HUES48 (cell line): ENCODE results near the gene SMURF2.
"Not testable (repeated sequence)": the region's sequence is repeated elsewhere in the genome, so short reads cannot be mapped to it uniquely, and the experiment has no call there.

ENCODE experiments used
- H3K27ac ChIP-seq: one replicate; pipeline ENCODE4 v1.7.0; 2013; ENCODE audit warnings: low read depth, low read length, inconsistent platforms
- H3K27me3 ChIP-seq: 2 replicates; pipeline ENCODE4 v1.6.1; 2013; ENCODE audit warnings: mild to moderate bottlenecking, low read length; ENCODE audit not compliant: control insufficient read depth, insufficient read depth
- H3K36me3 ChIP-seq: 2 replicates; pipeline ENCODE4 v1.6.1; 2013; ENCODE audit warnings: low read length; ENCODE audit not compliant: control insufficient read depth, insufficient read depth
- H3K4me1 ChIP-seq: 2 replicates; pipeline ENCODE4 v1.6.1; 2013; ENCODE audit warnings: mild to moderate bottlenecking, low read length; ENCODE audit not compliant: control insufficient read depth, insufficient read depth
- H3K4me3 ChIP-seq: 2 replicates; pipeline ENCODE4 v1.5.1; 2013; ENCODE audit warnings: mild to moderate bottlenecking, low read depth, low read length
- H3K9ac ChIP-seq: 2 replicates; pipeline ENCODE4 v1.6.1; 2013; ENCODE audit warnings: mild to moderate bottlenecking, low read depth, low read length, moderate library complexity
- H3K9me3 ChIP-seq: 2 replicates; pipeline ENCODE4 v1.6.1; 2013; ENCODE audit warnings: low read length; ENCODE audit not compliant: control insufficient read depth, insufficient read depth

The SMURF2 gene

DNA sequence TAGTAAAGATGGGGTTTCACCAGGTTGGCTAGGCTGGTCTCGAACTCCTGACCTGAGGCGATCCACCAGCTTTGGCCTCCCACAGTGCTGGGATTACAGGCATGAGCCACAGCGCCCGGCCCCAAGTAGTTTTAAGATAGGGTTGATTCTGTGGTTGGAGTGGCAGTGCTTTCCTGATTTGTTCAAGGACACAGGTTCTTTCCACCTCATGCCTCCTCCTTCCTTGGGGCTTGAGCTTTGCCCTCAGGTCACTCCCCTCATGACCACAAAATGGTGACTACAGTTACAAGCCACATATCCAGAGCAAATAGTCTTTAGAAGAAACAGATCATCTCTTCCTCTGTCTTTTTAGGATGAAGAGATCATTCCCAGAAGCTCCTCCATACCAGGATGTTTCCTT, 25.3 kb upstream of the SMURF2 start:
- Histone ChIP-seq H3K4me1 (no peaks in the 10 kb centered on the region), H3K9ac (no peak overlapping the region), H3K27ac (no peak overlapping the region), H3K36me3 (no peaks in the 10 kb centered on the region), H3K9me3 (no peaks in the 10 kb centered on the region), H3K4me3 (no peak overlapping the region), H3K27me3 (no peaks in the 10 kb centered on the region)

DNA sequence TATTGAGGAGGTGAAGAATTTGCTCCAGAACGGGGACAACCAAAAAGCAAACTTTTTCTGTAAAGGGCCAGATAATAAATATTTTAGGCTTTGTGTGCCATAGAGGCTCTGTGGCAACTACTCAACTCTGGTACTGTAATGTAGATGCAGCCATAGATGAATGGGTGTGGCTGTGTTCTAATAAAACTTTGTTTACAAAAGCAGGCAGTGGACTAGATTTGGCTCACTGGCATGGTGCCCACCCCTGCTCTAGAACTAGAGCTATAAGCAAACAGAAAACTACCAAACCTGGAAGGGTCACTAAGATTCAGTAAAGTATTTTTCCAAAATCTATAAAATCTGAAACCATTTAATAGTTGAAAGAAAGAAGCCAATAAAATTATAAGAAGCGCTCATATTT, 24.6 kb upstream of the SMURF2 start:
- H3K27me3 ChIP-seq = no peaks in the 10 kb centered on the region
- H3K27ac ChIP-seq = no peak overlapping the region
- H3K9ac ChIP-seq = no peak overlapping the region
- no peaks in the 10 kb centered on the region for H3K4me1 ChIP-seq
- H3K36me3 ChIP-seq = no peaks in the 10 kb centered on the region
- no peak overlapping the region for H3K4me3 ChIP-seq
- no peaks in the 10 kb centered on the region for H3K9me3 ChIP-seq

DNA sequence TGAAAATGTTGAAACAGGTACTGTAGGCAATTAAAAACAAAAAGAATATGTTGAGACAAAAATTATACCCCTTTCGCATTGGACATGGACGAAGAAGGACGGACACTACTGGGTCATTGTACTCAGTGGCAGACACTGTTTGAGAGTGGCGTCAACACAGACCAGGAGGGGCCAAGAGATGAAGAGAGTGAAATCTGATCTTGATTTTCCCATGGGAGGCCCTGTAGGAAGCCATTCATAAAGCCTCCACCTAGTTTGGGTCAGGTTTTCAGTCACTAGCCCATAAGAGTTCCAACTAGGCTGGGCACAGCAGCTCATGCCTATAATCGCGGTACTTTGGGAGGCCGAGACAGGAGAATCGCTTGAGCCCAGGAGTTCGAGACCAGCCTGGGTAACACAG, 23.6 kb upstream of the SMURF2 start:
- Histone ChIP-seq H3K36me3 (no peaks in the 10 kb centered on the region), H3K4me3 (no peak overlapping the region), H3K4me1 (no peaks in the 10 kb centered on the region), H3K9ac (no peak overlapping the region), H3K27ac (no peak overlapping the region), H3K9me3 (no peaks in the 10 kb centered on the region), H3K27me3 (no peaks in the 10 kb centered on the region)

DNA sequence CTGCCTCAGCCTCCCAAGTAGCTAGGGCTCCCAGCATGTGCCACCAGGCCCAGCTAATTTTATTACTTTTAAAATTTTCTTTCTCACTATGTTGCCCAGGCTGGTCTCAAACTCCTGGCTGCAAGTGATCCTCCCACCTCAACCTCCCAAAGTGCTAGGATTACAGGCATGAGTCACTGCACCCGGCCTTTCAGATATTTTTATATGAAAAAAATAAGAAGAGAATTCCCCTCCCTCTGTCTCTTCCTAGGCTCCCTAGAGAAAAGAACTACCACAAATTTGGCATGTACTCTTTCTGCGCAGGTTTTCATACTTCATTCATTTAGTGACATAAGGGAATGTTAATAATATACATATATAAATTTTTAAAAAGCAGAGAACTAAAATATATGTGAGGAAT, 21.7 kb upstream of the SMURF2 start:
- Histone ChIP-seq H3K9me3 (no peaks in the 10 kb centered on the region), H3K27me3 (no peaks in the 10 kb centered on the region), H3K4me3 (no peak overlapping the region), H3K36me3 (no peaks in the 10 kb centered on the region), H3K27ac (no peak overlapping the region), H3K9ac (no peak overlapping the region), H3K4me1 (no peaks in the 10 kb centered on the region)

DNA sequence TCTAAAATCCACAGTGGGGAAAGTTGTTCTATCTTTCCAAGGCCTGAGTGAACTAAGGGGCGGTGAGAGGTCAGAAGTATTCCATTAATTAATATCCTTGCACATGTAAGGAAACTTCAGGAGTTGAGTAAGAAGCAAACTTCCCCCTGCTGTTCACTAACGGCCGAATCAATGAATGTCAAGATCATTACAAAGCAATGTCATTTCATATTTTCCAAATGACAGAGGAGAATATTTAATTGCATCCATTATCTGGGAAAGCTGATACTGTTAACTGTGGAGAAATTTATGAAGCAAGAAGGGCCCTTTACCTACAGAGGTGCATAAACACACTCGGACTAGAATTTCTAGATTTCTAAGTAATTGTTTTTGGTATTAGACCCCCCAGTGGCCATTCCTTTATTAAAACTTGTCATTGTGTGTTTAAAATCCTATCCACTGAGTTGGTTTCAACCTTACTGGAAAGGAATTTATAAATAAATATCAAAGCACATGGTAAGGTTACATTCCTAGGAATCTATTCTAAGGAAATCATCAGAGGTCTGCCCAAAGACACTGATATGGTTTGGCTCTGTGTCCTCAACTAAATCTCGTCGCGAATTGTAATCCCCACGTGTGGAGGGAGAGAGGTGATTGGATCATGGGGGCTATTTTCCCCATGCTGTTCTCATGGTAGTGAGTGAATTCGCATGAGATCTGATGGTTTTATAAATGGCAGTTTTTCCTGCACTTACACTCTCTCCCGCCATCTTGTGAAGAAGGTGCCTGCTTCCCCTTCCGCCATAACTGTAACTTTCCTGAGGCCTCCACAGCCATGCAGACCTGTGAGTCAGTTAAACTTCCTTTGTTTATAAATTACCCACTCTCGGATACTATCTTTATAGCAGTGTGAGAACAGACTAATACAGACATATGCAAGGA, 20.4 kb upstream of the SMURF2 start:
- Histone ChIP-seq H3K27me3 (no peaks in the 10 kb centered on the region), H3K27ac (no peak overlapping the region), H3K4me3 (no peak overlapping the region), H3K36me3 (no peaks in the 10 kb centered on the region), H3K9ac (no peak overlapping the region), H3K9me3 (no peaks in the 10 kb centered on the region), H3K4me1 (no peaks in the 10 kb centered on the region)

DNA sequence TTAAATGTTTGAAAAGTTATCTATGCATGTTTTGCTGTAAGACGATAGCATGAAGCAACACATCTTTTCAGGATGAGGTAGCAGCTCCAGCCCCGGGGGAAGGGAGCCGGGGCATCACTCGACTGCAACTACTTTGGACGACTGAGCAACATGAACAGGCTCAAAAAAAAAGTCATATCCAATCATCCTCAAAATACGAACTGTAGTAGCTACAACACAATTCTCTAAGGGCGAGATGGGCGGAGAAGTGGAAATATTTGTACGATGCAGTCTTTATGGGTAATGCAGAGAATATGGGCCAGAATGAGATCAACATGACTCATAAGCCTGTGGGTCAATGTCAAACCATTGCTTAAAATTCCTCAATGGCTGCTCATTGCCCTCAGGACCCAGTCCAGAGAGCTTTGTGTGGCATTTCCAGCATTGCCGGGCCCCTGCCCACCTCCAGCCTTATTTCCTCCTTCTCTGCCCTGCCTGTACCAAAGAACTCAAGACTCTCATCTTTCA, 17.7 kb upstream of the SMURF2 start:
- Histone ChIP-seq H3K9ac (no peak overlapping the region), H3K9me3 (no peaks in the 10 kb centered on the region), H3K27ac (no peak overlapping the region), H3K4me1 (no peaks in the 10 kb centered on the region), H3K27me3 (no peaks in the 10 kb centered on the region), H3K36me3 (no peaks in the 10 kb centered on the region), H3K4me3 (no peak overlapping the region)

DNA sequence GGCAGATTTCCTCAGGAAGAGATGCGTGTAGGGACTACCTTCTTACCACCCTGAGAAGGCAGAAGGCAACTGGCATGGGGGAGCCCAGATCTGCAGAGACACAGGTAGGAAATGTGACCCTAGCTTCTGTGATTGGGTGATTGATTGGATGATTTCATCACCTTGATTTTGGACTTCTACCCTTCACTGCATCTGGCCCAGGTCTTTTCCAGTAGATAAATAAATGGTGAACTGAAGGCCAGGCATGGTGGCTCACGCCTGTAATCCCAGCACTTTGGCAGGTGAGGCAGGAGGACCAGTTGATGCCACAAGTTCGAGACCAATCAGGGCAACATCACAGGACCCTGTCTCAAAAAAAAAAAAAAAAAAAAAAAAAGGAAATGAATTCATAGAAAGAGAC, 14.7 kb upstream of the SMURF2 start:
- Histone ChIP-seq H3K4me3 (no peak overlapping the region), H3K36me3 (no peaks in the 10 kb centered on the region), H3K27me3 (no peaks in the 10 kb centered on the region), H3K9ac (no peak overlapping the region), H3K4me1 (no peaks in the 10 kb centered on the region), H3K27ac (no peak overlapping the region), H3K9me3 (no peaks in the 10 kb centered on the region)

DNA sequence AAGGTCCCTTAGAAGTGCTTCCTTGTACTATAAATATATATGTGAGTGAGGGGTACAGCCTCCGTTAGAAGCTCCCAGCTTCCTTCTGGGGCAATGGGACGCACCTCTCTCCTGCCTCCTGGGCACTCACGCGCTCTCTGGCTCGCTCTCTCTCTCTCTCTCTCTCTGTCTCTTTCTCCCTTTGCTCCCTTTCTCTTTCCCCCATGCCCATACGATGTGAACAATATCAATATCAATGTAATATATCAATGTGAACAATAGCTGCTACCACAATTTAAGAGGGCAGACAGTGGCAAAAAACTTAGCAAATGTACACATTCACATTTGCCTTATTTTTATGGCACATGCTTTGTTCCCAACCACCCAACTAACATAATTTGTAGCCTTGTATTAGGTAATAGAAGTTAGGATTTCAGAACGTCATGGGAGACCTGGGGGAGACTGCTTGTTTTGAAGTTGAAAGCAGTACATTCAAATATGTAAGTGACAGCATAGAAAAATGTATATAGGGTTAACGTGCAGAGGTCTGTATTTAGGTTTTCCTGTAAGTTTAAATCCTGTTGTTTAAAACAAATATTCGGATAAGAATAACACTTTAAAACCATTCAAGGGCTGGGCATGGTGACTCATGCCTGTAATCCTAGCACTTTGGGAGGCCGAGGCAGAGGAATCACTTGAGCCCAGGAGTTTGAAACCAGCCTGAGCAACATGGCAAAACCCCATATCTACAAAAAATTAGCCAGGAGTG, 8.9 kb upstream of the SMURF2 start:
- not testable (repeated sequence) for H3K9ac ChIP-seq, H3K4me3 ChIP-seq, H3K27me3 ChIP-seq, H3K27ac ChIP-seq, H3K36me3 ChIP-seq, H3K9me3 ChIP-seq, H3K4me1 ChIP-seq

DNA sequence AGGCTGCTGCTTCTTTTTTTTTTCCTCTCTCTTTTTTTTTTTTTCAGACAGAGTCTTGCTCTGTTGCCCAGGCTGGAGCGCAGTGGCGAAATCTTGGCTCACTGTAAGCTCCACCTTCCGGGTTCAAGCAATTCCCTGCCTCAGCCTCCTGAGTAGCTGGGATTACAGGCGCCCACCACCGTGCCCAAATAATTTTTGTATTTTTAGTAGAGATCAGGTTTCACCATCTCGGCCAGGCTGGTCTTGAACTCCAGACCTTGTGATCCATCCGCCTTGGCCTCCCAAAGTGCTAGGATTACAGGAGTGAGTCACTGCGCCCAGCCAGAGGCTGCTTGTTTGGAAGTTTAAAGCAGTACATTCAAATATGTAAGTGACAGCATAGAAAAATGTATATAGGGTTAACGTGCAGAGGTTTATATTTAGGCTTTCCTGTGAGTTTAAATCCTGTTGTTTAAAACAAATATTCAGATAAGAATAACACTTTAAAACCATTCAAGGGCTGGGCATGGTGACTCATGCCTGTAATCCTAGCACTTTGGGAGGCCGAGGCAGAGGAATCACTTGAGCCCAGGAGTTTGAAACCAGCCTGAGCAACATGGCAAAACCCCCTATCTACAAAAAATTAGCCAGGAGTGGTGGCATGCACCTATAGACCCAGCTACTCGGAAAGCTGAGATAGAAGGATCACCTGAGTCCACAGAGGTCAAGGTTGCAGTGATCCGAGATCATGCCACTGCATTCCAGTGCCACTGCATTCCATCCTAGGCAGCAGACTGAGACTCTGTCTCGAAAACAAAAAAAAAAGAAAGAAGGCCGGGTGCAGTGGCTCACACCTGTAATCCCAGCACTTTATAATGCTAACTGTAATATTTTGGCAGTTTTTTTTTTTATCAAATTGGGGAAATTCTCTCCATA, 6.0 kb upstream of the SMURF2 start:
- not testable (repeated sequence) for H3K27ac ChIP-seq, H3K36me3 ChIP-seq, H3K9me3 ChIP-seq, H3K27me3 ChIP-seq, H3K9ac ChIP-seq, H3K4me3 ChIP-seq, H3K4me1 ChIP-seq

DNA sequence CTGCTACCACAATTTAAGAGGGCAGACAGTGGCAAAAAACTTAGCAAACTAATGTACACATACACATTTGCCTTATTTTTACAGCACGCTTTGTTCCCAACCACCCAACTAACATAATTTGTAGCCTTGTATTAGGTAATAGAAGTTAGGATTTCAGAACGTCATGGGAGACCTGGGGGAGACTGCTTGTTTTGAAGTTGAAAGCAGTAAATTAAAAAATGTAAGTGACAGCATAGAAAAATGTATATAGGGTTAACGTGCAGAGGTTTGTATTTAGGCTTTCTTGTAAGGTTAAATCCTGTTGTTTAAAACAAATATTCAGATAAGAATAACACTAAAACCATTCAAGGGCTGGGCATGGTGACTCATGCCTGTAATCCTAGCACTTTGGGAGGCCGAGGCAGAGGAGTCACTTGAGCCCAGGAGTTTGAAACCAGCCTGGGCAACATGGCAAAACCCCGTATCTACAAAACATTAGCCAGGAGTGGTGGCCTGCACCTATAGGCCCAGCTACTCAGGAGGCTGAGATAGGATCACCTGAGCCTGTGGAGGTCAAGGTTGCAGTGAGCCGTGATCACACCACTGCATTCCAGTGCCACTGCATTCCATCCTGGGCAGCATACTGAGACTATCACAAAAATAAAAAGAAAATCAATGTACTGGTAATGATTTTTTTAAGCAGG, 2.3 kb upstream of the SMURF2 start:
- H3K9ac ChIP-seq, H3K36me3 ChIP-seq, H3K9me3 ChIP-seq, H3K27me3 ChIP-seq, H3K27ac ChIP-seq, H3K4me3 ChIP-seq: not testable (repeated sequence)
- H3K4me1 ChIP-seq = peaks cover 15% of the 10 kb centered on the region
